ENCODE results near the gene CCL1.

CCL1 gene, protein sequence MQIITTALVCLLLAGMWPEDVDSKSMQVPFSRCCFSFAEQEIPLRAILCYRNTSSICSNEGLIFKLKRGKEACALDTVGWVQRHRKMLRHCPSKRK

DNA sequence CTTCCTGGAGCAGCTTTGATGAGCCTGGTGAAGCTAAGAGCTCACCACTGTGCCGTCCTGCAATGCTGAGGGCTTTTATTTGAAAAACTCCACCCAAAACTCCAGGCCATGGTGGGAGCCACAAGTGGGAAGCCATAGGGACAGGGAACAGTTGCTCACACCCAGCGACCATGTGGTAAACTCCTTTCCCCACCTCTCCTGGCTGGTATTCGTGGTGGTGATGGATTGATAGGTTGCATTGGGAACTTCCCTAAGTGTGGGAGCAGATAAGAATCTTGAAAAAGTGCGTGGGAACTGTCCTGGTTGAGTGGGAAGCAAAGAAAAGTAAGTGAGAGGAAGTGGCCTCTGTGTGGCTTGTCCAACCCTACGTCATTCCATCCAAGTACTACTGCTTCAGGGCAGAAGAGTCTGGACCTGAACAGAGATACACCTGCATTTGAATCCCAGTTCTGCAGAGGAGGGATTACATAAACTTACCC, at the start of gene CCL1:
TSS of gene CCL1 (minus strand) at position 51 of the 479 bp plus-strand sequence. CDS start 72 bp downstream, outside the sequence.
- no peaks in the 10 kb centered on the region for H3K36me3 ChIP-seq (ENCODE audit: insufficient read depth, low read length)
- H3K27me3 ChIP-seq (ENCODE audit: control insufficient read depth in 1 of 2, insufficient read depth in 2 of 2, low read length in 2 of 2): peaks cover 0 to 5% of the 10 kb centered on the region in 2 donors
- no peaks in the 10 kb centered on the region for H3K4me1 ChIP-seq (ENCODE audit: insufficient read depth, low read length)
- H3K4me3 ChIP-seq (ENCODE audit: low read depth in 1 of 2, low read length in 2 of 2): no peak within 1 kb of the TSS
- no peak within 1 kb of the TSS for H3K27ac ChIP-seq (ENCODE audit: low read depth, low read length)
- no peak within 1 kb of the TSS for H3K9ac ChIP-seq (ENCODE audit: low read length)
- H3K9me3 ChIP-seq (ENCODE audit: low read length): no peaks in the 10 kb centered on the region

DNA sequence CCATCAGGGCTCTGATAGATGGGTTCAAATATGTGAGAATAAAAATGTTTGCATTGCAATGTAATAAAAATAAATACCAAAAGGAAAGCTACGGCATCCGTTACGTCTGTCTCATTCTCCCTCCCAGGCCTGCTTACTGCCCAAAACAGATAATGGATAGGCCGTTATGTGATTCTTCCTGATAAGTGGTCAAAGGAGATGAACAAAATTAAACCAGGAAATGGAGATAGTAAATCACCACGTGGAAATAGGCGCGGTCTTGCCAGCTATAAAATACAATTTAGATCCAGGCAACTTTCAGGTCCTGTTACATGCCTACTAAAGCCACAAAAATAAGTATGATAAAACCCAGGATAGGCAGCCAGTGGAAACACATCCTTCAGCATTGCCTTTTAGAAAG, 49.5 kb upstream of the CCL1 start:
- H3K27me3 ChIP-seq (ENCODE audit: control insufficient read depth in 1 of 2, insufficient read depth in 2 of 2, low read length in 2 of 2): peaks cover 7 to 13% of the 10 kb centered on the region in 2 donors
- no peak overlapping the region for H3K4me3 ChIP-seq (ENCODE audit: low read depth in 1 of 2, low read length in 2 of 2)
- H3K9me3 ChIP-seq (ENCODE audit: low read length): no peaks in the 10 kb centered on the region
- H3K9ac ChIP-seq (ENCODE audit: low read length): no peak overlapping the region
- no peaks in the 10 kb centered on the region for H3K36me3 ChIP-seq (ENCODE audit: insufficient read depth, low read length)
- no peaks in the 10 kb centered on the region for H3K4me1 ChIP-seq (ENCODE audit: insufficient read depth, low read length)
- H3K27ac ChIP-seq (ENCODE audit: low read depth, low read length): no peak overlapping the region

GRCh38 chr17:34411646-34412421, 48.8 kb upstream of the CCL1 start:
- Histone ChIP-seq H3K9ac (ENCODE audit: low read length) (no peak overlapping the region), H3K27ac (ENCODE audit: low read depth, low read length) (no peak overlapping the region), H3K4me1 (ENCODE audit: insufficient read depth, low read length) (no peaks in the 10 kb centered on the region), H3K9me3 (ENCODE audit: low read length) (no peaks in the 10 kb centered on the region), H3K27me3 (ENCODE audit: control insufficient read depth in 1 of 2, insufficient read depth in 2 of 2, low read length in 2 of 2) (peaks cover 7 to 13% of the 10 kb centered on the region in 2 donors), H3K4me3 (ENCODE audit: low read depth in 1 of 2, low read length in 2 of 2) (no peak overlapping the region), H3K36me3 (ENCODE audit: insufficient read depth, low read length) (no peaks in the 10 kb centered on the region)

DNA sequence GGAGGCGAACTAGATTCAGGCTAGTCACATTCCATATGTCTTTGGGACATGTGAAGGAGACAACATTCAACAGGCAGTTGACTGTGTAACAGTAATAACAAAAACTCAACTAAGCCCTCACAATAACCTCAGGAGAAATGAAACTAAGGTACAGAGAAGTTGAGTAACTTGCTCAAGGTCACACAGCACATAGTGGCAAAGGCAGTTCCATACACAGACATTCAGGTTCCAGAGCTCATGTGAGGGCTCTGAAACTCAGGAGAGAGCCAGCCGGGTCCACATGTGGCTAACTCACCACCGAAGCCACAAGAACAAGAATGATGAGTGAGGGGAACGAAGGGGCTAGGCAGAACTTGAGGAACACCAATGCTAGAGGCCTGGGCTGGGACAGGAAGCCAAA, 46.3 kb upstream of the CCL1 start:
- Histone ChIP-seq H3K27me3 (ENCODE audit: control insufficient read depth in 1 of 2, insufficient read depth in 2 of 2, low read length in 2 of 2) (peaks cover 7 to 13% of the 10 kb centered on the region in 2 donors), H3K9ac (ENCODE audit: low read length) (no peak overlapping the region), H3K27ac (ENCODE audit: low read depth, low read length) (no peak overlapping the region), H3K9me3 (ENCODE audit: low read length) (no peaks in the 10 kb centered on the region), H3K4me3 (ENCODE audit: low read depth in 1 of 2, low read length in 2 of 2) (no peak overlapping the region), H3K4me1 (ENCODE audit: insufficient read depth, low read length) (no peaks in the 10 kb centered on the region), H3K36me3 (ENCODE audit: insufficient read depth, low read length) (no peaks in the 10 kb centered on the region)

DNA sequence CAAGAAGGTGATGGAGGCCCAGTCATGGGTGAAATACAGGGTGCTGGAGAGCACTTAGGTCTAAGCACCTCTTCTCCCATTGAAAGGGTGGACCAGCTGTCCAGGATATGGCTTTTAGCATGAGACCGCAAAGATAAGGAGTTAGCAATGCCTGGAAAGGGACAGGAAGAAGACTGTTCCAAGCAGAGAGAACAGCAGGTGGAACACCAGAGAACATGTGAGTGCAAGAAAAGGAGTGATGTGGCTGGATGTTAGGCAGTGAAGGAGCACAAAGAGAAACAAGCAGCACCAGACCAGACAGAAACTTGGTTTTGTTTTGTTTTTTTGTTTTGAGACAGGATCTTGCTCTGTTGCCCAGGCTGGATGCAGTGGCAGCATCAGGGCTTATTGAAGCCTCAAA, 45.4 kb upstream of the CCL1 start:
- Histone ChIP-seq H3K36me3 (ENCODE audit: insufficient read depth, low read length) (no peaks in the 10 kb centered on the region), H3K9ac (ENCODE audit: low read length) (no peak overlapping the region), H3K27me3 (ENCODE audit: control insufficient read depth in 1 of 2, insufficient read depth in 2 of 2, low read length in 2 of 2) (peaks cover 2 to 13% of the 10 kb centered on the region in 2 donors), H3K4me3 (ENCODE audit: low read depth in 1 of 2, low read length in 2 of 2) (no peak overlapping the region), H3K27ac (ENCODE audit: low read depth, low read length) (no peak overlapping the region), H3K9me3 (ENCODE audit: low read length) (no peaks in the 10 kb centered on the region), H3K4me1 (ENCODE audit: insufficient read depth, low read length) (no peaks in the 10 kb centered on the region)

DNA sequence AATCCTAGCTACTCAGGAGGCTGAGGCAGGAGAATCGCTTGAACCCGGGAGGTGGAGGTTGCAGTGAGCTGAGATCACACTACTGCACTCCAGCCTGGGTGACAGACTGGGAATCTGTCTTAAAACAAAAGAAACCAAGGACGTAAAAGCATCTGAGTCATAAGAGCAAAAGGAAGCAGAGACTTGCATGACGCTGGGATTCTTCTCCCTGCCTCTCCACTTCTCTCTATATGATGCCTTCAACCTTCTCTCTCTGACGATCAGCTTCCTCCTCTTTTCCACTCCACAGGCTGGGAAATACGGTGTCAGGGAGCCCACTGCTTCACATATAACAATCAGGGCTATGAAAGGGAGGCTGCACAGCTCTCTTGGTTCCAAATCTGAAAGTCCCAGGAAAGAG, 43.2 kb upstream of the CCL1 start:
- Histone ChIP-seq H3K9ac (ENCODE audit: low read length) (no peak overlapping the region), H3K27me3 (ENCODE audit: control insufficient read depth in 1 of 2, insufficient read depth in 2 of 2, low read length in 2 of 2) (peaks cover 0 to 13% of the 10 kb centered on the region in 2 donors), H3K4me3 (ENCODE audit: low read depth in 1 of 2, low read length in 2 of 2) (no peak overlapping the region), H3K4me1 (ENCODE audit: insufficient read depth, low read length) (no peaks in the 10 kb centered on the region), H3K9me3 (ENCODE audit: low read length) (no peaks in the 10 kb centered on the region), H3K27ac (ENCODE audit: low read depth, low read length) (no peak overlapping the region), H3K36me3 (ENCODE audit: insufficient read depth, low read length) (no peaks in the 10 kb centered on the region)

DNA sequence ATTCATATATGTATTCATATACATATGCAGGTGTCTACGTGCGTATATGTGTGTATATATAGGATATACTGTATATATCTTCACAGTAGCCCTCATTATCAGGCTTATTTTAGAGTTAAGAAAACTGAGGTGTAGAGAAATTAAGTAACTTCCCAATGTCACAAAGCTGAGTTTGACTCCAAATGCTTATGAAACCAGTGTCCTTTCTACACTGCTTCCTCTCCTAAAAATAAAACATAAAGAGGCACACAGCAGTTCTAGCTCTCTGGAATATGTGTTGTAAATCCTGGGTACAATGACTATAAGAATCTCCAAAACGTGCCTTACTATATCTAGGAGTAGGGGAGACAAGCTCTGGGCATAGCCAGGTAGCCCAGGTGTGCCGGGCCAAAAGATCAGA, 40.0 kb upstream of the CCL1 start:
- Histone ChIP-seq H3K4me1 (ENCODE audit: insufficient read depth, low read length) (no peaks in the 10 kb centered on the region), H3K4me3 (ENCODE audit: low read depth in 1 of 2, low read length in 2 of 2) (no peak overlapping the region), H3K36me3 (ENCODE audit: insufficient read depth, low read length) (no peaks in the 10 kb centered on the region), H3K27me3 (ENCODE audit: control insufficient read depth in 1 of 2, insufficient read depth in 2 of 2, low read length in 2 of 2) (peaks cover 0 to 4% of the 10 kb centered on the region in 2 donors), H3K27ac (ENCODE audit: low read depth, low read length) (no peak overlapping the region), H3K9me3 (ENCODE audit: low read length) (no peaks in the 10 kb centered on the region), H3K9ac (ENCODE audit: low read length) (no peak overlapping the region)

- H3K4me1 ChIP-seq (ENCODE audit: insufficient read depth, low read length): no peaks in the 10 kb centered on the region
- no peak overlapping the region for H3K4me3 ChIP-seq (ENCODE audit: low read depth in 1 of 2, low read length in 2 of 2)
- peaks cover 0 to 4% of the 10 kb centered on the region in 2 donors for H3K27me3 ChIP-seq (ENCODE audit: control insufficient read depth in 1 of 2, insufficient read depth in 2 of 2, low read length in 2 of 2)
Measured at GRCh38 chr17:34401165-34401564, 38.1 kb upstream of the CCL1 start.

GRCh38 chr17:34400301-34400931, 37.4 kb upstream of the CCL1 start:
- Histone ChIP-seq H3K27me3 (ENCODE audit: control insufficient read depth in 1 of 2, insufficient read depth in 2 of 2, low read length in 2 of 2) (peaks cover 0 to 4% of the 10 kb centered on the region in 2 donors), H3K4me3 (ENCODE audit: low read depth in 1 of 2, low read length in 2 of 2) (no peak overlapping the region), H3K27ac (ENCODE audit: low read depth, low read length) (no peak overlapping the region), H3K4me1 (ENCODE audit: insufficient read depth, low read length) (no peaks in the 10 kb centered on the region), H3K9me3 (ENCODE audit: low read length) (no peaks in the 10 kb centered on the region), H3K36me3 (ENCODE audit: insufficient read depth, low read length) (no peaks in the 10 kb centered on the region), H3K9ac (ENCODE audit: low read length) (no peak overlapping the region)

More at GRCh38 chr17:34401165-34401564, 38.1 kb upstream of the CCL1 start:
- no peaks in the 10 kb centered on the region for H3K36me3 ChIP-seq (ENCODE audit: insufficient read depth, low read length)
- H3K9ac ChIP-seq (ENCODE audit: low read length): no peak overlapping the region
- no peak overlapping the region for H3K27ac ChIP-seq (ENCODE audit: low read depth, low read length)
- H3K9me3 ChIP-seq (ENCODE audit: low read length): no peaks in the 10 kb centered on the region

DNA sequence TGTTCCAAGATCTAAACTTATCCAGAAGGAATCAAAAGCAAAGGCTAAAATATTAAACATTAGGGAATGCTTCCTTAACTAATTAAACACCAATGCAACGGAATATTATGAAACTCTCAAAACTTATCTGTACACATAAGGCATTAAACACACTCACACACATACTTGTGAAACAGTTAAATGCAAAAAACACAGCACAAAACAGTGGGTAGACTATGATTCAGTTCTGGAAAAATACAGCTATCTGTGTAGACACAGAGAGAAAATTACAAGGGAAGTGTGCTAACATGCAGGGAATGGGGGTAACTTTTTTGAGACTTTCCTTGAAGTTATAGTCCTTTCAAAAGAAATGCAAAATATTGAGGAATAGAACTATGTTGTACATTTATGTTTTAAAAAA, 36.7 kb upstream of the CCL1 start:
- Histone ChIP-seq H3K9me3 (ENCODE audit: low read length) (no peaks in the 10 kb centered on the region), H3K9ac (ENCODE audit: low read length) (no peak overlapping the region)

GRCh38 chr17:34398990-34399389, 36.0 kb upstream of the CCL1 start:
- H3K36me3 ChIP-seq (ENCODE audit: insufficient read depth, low read length): no peaks in the 10 kb centered on the region
- no peak overlapping the region for H3K9ac ChIP-seq (ENCODE audit: low read length)
- H3K4me1 ChIP-seq (ENCODE audit: insufficient read depth, low read length): no peaks in the 10 kb centered on the region
- no peak overlapping the region for H3K27ac ChIP-seq (ENCODE audit: low read depth, low read length)
- no peaks in the 10 kb centered on the region for H3K9me3 ChIP-seq (ENCODE audit: low read length)
- H3K27me3 ChIP-seq (ENCODE audit: control insufficient read depth in 1 of 2, insufficient read depth in 2 of 2, low read length in 2 of 2): peaks cover 0 to 4% of the 10 kb centered on the region in 2 donors
- H3K4me3 ChIP-seq (ENCODE audit: low read depth in 1 of 2, low read length in 2 of 2): no peak overlapping the region

More for the DNA sequence above, 36.7 kb upstream of the CCL1 start:
- H3K36me3 ChIP-seq (ENCODE audit: insufficient read depth, low read length): no peaks in the 10 kb centered on the region
- no peaks in the 10 kb centered on the region for H3K4me1 ChIP-seq (ENCODE audit: insufficient read depth, low read length)
- peaks cover 0 to 4% of the 10 kb centered on the region in 2 donors for H3K27me3 ChIP-seq (ENCODE audit: control insufficient read depth in 1 of 2, insufficient read depth in 2 of 2, low read length in 2 of 2)
- no peak overlapping the region for H3K4me3 ChIP-seq (ENCODE audit: low read depth in 1 of 2, low read length in 2 of 2)
- no peak overlapping the region for H3K27ac ChIP-seq (ENCODE audit: low read depth, low read length)
